Measurements from ENCODE around the gene ANTXR2.

ANTXR2 gene

GRCh38 chr4:80069108-80069836, 3.8 kb downstream of the ANTXR2 start:
- no peak for DNase-seq

GRCh38 chr4:80065601-80066000, 7.4 kb downstream of the ANTXR2 start:
- no peak for DNase-seq

GRCh38 chr4:80062527-80062926, 10.5 kb downstream of the ANTXR2 start:
- DNase-seq, result no peak

- DNase-seq, result no peak
Observed at GRCh38 chr4:80060804-80061203, 12.2 kb downstream of the ANTXR2 start.

- peak; percentile 84 to 85 for DNase-seq
Observed at GRCh38 chr4:80058740-80059139, 14.3 kb downstream of the ANTXR2 start.

- DNase-seq, result no peak
Observed at GRCh38 chr4:80054375-80054774, 18.7 kb downstream of the ANTXR2 start.

- no peak for DNase-seq
Observed at GRCh38 chr4:80053140-80053910, 19.7 kb downstream of the ANTXR2 start.

- no peak for DNase-seq
Observed at GRCh38 chr4:80049813-80050534, 23.1 kb downstream of the ANTXR2 start.

GRCh38 chr4:80049402-80049801, 23.6 kb downstream of the ANTXR2 start:
- DNase-seq, result no peak

GRCh38 chr4:80045786-80046185, 27.2 kb downstream of the ANTXR2 start:
- DNase-seq, result no peak

- no peak for DNase-seq
Observed at GRCh38 chr4:80043541-80043940, 29.5 kb downstream of the ANTXR2 start.

- no peak for DNase-seq
Observed at GRCh38 chr4:80042821-80043220, 30.2 kb downstream of the ANTXR2 start.

GRCh38 chr4:80037864-80038263, 35.2 kb downstream of the ANTXR2 start:
- no peak for DNase-seq

GRCh38 chr4:80036949-80037685, 35.9 kb downstream of the ANTXR2 start:
- no peak for DNase-seq

- no peak for DNase-seq
Observed at GRCh38 chr4:80036306-80036705, 36.7 kb downstream of the ANTXR2 start.

GRCh38 chr4:80035336-80035735, 37.7 kb downstream of the ANTXR2 start:
- peak in 1 of 2 donors; percentile 30 for DNase-seq

GRCh38 chr4:80033581-80033980, 39.4 kb downstream of the ANTXR2 start:
- DNase-seq, result no peak

GRCh38 chr4:80029364-80029763, 43.7 kb downstream of the ANTXR2 start:
- no peak for DNase-seq

GRCh38 chr4:80027611-80028010, 45.4 kb downstream of the ANTXR2 start:
- DNase-seq, result no peak

GRCh38 chr4:80026100-80026499, 46.9 kb downstream of the ANTXR2 start:
- no peak for DNase-seq

- no peak for DNase-seq
Observed at GRCh38 chr4:80024335-80024734, 48.7 kb downstream of the ANTXR2 start.

GRCh38 chr4:80022282-80022681, 50.7 kb downstream of the ANTXR2 start:
- no peak for DNase-seq

Data from CD4-positive, alpha-beta T cell treated with Interleukin-1 beta for 1 hour (primary cell).